ENCODE measurements around the gene NT5DC4.

Gene NT5DC4

DNA sequence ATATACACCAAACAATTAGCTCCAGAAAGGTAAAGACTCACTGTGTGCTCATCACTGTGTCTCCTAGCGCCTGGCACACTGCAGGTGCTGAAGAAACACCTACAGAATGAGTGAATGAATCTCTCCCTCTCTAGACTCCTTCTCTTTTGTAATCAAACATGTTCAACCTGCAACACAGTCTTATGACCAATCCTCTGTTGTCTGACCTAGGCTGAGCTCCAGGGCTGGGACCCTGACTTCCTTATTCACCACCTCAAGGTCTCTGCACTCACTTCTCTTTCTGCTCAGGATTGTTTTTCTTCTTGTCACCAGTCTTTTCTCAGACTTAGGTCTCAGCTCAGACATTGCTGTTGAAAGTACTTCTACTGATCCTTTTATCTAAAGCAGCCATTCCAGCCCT, 33.7 kb downstream of the NT5DC4 start:
- no peak overlapping the region for H3K4me3 ChIP-seq (ENCODE audit: low read depth, low read length)
- TF ChIP-seq, protein P1, sequence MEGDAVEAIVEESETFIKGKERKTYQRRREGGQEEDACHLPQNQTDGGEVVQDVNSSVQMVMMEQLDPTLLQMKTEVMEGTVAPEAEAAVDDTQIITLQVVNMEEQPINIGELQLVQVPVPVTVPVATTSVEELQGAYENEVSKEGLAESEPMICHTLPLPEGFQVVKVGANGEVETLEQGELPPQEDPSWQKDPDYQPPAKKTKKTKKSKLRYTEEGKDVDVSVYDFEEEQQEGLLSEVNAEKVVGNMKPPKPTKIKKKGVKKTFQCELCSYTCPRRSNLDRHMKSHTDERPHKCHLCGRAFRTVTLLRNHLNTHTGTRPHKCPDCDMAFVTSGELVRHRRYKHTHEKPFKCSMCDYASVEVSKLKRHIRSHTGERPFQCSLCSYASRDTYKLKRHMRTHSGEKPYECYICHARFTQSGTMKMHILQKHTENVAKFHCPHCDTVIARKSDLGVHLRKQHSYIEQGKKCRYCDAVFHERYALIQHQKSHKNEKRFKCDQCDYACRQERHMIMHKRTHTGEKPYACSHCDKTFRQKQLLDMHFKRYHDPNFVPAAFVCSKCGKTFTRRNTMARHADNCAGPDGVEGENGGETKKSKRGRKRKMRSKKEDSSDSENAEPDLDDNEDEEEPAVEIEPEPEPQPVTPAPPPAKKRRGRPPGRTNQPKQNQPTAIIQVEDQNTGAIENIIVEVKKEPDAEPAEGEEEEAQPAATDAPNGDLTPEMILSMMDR (IDR thresholded peaks at IDR 0.05; ENCODE audit: low read depth, low read length, missing control alignments): no peak
- DNase-seq (ENCODE audit: low read depth): no peak

DNA sequence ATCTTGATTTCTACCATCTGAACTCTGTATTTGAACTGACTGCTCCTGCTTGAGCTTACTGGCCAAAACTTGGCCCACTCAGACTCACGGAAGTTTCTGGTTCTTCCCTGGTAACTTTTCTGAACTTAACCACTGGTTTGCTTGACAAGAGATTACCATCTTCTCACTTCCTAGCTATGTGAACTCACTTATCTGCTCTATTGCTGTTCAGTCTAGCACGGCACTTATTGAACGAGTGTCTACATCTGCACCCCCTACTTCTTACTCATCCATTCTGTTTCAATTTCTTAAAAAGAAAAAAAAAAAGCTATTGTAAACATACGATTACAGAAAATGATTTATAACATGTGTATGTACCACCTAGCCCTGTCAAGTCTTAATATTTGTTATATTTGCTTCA, 34.6 kb downstream of the NT5DC4 start:
- no peak for DNase-seq (ENCODE audit: low read depth)

DNA sequence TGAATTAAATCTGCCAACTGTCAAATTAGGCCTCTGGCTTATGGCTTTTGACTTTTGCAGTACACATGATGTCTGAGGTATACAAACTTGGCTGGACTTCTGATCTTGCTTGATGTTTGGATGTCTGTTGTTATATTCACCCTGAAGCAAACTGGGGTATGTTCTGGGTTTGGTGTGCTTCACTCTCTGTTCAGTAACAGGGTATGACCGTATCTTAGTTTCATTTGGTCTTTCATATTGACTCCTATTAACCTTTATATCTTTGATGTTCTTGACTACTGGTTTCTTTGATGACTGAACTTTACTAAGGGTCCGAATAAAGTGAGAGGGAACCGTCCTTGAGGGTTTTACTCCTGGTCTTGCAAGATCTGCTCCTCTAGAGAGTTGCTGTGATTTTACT, 35.4 kb downstream of the NT5DC4 start:
- TF ChIP-seq, protein P1 (IDR thresholded peaks at IDR 0.05; ENCODE audit: low read depth, low read length, missing control alignments): no peak
- DNase-seq (ENCODE audit: low read depth): no peak

More for the DNA sequence above, 34.6 kb downstream of the NT5DC4 start:
- TF ChIP-seq, protein P1 (IDR thresholded peaks at IDR 0.05; ENCODE audit: low read depth, low read length, missing control alignments): no peak
- no peak overlapping the region for H3K4me3 ChIP-seq (ENCODE audit: low read depth, low read length)

DNA sequence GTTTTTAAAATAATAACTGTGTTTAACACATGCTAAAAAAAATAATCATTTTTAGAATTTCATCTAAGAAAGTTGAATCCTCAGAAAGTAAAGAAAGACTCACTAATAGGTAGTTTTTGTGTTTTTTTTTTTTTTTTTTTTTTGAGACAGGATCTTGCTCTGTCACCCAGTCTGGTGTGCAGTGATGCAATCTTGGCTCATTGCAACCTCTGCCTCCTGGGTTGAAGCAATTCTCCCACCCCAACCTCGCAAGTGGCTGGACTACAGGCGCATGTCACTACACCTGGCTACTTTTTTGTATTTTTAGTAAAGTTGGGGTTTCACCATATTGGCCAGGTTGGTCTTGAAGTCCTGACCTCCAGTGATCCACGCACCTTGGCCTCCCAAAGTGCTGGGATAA, 36.4 kb downstream of the NT5DC4 start:
- H3K4me3 ChIP-seq (ENCODE audit: low read depth, low read length): no peak overlapping the region
- no peak for DNase-seq (ENCODE audit: low read depth)
- TF ChIP-seq, protein P1 (IDR thresholded peaks at IDR 0.05; ENCODE audit: low read depth, low read length, missing control alignments): no peak

More for the DNA sequence above, 35.4 kb downstream of the NT5DC4 start:
- H3K4me3 ChIP-seq (ENCODE audit: low read depth, low read length): no peak overlapping the region

DNA sequence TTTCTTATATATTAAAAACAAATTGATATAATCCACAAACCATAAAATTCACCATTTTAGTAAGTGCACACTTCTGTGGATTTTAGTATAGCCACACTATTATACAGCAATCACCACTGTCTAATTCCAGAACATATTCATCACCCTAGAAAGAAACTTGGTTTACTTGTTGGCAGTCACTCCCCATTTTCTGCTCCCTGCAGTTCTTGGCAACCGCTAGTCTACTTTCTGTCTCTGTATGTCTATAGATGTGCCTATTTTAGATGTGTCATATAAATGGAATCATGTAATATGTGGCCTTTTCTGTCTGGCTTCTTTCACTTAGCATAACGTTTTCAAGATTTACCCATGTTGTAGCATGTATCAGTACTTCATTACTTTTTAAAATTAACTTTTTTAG, 37.9 kb downstream of the NT5DC4 start:
- DNase-seq (ENCODE audit: low read depth): no peak
- TF ChIP-seq, protein P1 (IDR thresholded peaks at IDR 0.05; ENCODE audit: low read depth, low read length, missing control alignments): no peak
- no peak overlapping the region for H3K4me3 ChIP-seq (ENCODE audit: low read depth, low read length)

DNA sequence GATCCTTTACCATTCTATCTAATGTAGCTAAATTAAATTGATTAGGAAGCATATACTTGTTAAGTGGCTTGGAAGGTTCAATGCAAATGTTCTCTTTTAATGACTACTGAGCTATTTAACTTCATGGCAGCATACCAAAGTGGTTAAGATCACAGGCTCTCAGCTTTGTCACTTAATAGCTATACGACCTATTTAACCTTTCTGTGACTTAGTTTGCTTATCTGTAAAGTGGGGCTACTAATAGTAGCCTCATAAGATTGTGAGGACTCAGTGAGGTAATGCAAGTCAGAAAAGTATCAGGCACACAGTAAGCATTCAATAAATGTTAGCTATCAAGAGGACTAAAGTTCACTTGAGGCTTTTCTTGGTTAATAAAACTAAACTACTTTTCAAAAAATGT, 39.3 kb downstream of the NT5DC4 start:
- TF ChIP-seq, protein P1 (IDR thresholded peaks at IDR 0.05; ENCODE audit: low read depth, low read length, missing control alignments): no peak
- no peak for DNase-seq (ENCODE audit: low read depth)
- H3K4me3 ChIP-seq (ENCODE audit: low read depth, low read length): no peak overlapping the region

DNA sequence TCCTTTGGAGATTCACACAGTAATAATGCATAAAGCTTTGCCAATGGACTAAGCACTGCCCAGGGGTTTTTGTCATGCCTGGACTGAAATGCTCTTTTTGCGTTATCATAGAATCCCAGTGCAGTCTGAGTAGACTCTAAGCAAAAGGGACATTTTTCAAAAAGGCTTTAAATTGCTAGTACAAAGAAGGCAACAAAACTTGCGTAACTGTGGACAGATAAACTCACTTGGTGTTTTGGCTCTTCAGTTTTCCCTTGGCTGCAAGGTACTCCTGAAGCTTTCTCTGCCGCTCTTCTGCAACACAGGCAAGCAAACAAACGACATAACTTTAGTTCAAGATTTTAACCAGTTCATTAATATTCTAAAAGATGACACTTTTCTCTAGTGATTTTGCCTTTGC, 41.5 kb downstream of the NT5DC4 start:
- TF ChIP-seq, protein P1 (IDR thresholded peaks at IDR 0.05; ENCODE audit: low read depth, low read length, missing control alignments): no peak
- no peak overlapping the region for H3K4me3 ChIP-seq (ENCODE audit: low read depth, low read length)
- no peak for DNase-seq (ENCODE audit: low read depth)
